ENCODE results near the gene ZSCAN16. TPM values are rescaled to one million over a fixed set of nuclear protein-coding genes. Genes with fewer than 3 reads are reported as not detected.

Gene ZSCAN16
- total and polyA plus RNA-seq, 2 of the 13 experiments (the other 11 are each of a cell fraction or from before 2014, with no cell fraction given) = 5.7 to 12.7 TPM

DNA sequence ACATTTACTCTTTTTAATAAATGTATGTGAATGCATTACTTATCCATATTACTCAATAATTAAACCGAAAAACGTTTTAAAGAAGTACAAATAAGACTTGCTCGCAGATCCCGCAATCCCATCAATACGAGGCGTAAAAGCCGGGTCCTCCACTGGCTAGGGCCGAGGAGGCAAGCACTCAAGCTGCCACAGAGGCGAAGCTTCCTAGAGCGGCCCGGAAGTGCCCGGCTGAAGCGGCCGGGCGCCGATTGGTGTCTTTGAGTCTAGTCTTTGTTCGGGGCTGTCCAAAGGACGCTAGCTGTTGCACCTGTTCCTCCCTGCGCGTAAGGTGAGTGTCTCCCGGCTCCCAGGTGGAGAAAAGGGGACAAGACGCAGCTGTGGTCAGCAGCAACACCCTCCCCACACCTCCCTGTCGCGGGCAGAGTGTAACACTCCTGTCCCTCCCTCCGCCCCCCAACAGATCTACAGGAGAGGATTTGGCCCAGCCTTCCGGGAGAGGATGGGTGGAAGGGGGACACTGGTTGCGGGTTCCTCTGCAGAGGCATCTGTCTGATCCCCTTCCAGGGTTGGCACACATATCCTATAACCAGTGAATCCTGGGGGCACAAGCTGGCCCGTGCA is at the start of gene ZSCAN16 (continued):
- TF ChIP-seq, protein P1, sequence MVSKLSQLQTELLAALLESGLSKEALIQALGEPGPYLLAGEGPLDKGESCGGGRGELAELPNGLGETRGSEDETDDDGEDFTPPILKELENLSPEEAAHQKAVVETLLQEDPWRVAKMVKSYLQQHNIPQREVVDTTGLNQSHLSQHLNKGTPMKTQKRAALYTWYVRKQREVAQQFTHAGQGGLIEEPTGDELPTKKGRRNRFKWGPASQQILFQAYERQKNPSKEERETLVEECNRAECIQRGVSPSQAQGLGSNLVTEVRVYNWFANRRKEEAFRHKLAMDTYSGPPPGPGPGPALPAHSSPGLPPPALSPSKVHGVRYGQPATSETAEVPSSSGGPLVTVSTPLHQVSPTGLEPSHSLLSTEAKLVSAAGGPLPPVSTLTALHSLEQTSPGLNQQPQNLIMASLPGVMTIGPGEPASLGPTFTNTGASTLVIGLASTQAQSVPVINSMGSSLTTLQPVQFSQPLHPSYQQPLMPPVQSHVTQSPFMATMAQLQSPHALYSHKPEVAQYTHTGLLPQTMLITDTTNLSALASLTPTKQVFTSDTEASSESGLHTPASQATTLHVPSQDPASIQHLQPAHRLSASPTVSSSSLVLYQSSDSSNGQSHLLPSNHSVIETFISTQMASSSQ (IDR thresholded peaks at IDR 0.05; ENCODE audit: low read depth) = no peak
- TF ChIP-seq, protein P1 (CRISPR knock-in tag; IDR thresholded peaks at IDR 0.05; ENCODE audit: borderline replicate concordance) = 0 out of 2 replicates have a peak, but pooled peaks have one; percentile 47
- peak; percentile 80; the same call in 1 of the 2 replicates for TF ChIP-seq ZKSCAN8 (CRISPR knock-in tag; IDR thresholded peaks at IDR 0.05; ENCODE audit: borderline replicate concordance)
- no peak for TF ChIP-seq NFIC (IDR thresholded peaks at IDR 0.05; ENCODE audit: low read length)
- TF ChIP-seq, protein P2, sequence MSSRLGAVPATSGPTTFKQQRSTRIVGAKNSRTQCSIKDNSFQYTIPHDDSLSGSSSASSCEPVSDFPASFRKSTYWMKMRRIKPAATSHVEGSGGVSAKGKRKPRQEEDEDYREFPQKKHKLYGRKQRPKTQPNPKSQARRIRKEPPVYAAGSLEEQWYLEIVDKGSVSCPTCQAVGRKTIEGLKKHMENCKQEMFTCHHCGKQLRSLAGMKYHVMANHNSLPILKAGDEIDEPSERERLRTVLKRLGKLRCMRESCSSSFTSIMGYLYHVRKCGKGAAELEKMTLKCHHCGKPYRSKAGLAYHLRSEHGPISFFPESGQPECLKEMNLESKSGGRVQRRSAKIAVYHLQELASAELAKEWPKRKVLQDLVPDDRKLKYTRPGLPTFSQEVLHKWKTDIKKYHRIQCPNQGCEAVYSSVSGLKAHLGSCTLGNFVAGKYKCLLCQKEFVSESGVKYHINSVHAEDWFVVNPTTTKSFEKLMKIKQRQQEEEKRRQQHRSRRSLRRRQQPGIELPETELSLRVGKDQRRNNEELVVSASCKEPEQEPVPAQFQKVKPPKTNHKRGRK (CRISPR knock-in tag; IDR thresholded peaks at IDR 0.05) = peak; percentile 68; the same call in 1 of the 2 replicates
- TF ChIP-seq, protein P3, sequence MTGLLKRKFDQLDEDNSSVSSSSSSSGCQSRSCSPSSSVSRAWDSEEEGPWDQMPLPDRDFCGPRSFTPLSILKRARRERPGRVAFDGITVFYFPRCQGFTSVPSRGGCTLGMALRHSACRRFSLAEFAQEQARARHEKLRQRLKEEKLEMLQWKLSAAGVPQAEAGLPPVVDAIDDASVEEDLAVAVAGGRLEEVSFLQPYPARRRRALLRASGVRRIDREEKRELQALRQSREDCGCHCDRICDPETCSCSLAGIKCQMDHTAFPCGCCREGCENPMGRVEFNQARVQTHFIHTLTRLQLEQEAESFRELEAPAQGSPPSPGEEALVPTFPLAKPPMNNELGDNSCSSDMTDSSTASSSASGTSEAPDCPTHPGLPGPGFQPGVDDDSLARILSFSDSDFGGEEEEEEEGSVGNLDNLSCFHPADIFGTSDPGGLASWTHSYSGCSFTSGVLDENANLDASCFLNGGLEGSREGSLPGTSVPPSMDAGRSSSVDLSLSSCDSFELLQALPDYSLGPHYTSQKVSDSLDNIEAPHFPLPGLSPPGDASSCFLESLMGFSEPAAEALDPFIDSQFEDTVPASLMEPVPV (CRISPR knock-in tag; IDR thresholded peaks at IDR 0.05) = no peak
- TF ChIP-seq ZNF207 (IDR thresholded peaks at IDR 0.05; ENCODE audit: borderline replicate concordance) = no peak
- TF ChIP-seq ZNF619 (CRISPR knock-in tag; IDR thresholded peaks at IDR 0.05) = peak; percentile 79; the same call in 1 of the 2 replicates
- TF ChIP-seq NFRKB (IDR thresholded peaks at IDR 0.05) = no peak
- 0 out of 2 replicates have a peak, but pooled peaks have one; percentile 19 for TF ChIP-seq MIER3 (CRISPR knock-in tag; IDR thresholded peaks at IDR 0.05; ENCODE audit: borderline replicate concordance)
- TF ChIP-seq ZFP36L2 (CRISPR knock-in tag; IDR thresholded peaks at IDR 0.05) = no peak
- TF ChIP-seq ZBTB42 (CRISPR knock-in tag; IDR thresholded peaks at IDR 0.05) = peak; percentile 58; the same call in 1 of the 2 replicates
- TF ChIP-seq, protein P4, sequence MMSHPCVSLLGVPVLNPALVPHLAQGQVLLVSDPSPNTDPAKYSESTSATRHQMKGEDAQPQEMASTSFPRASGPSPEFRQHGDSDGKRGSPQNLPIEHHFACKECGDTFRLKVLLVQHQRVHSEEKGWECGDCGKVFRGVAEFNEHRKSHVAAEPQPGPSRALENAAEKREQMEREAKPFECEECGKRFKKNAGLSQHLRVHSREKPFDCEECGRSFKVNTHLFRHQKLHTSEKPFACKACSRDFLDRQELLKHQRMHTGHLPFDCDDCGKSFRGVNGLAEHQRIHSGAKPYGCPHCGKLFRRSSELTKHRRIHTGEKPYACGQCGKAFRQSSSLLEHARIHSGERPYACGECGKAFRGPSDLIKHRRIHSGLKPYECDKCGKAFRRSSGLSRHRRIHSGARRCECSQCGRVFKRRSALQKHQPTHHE (CRISPR knock-in tag; IDR thresholded peaks at IDR 0.05; ENCODE audit: borderline replicate concordance) = 0 out of 2 replicates have a peak, but pooled peaks have one; percentile 36
- TF ChIP-seq, protein P5, sequence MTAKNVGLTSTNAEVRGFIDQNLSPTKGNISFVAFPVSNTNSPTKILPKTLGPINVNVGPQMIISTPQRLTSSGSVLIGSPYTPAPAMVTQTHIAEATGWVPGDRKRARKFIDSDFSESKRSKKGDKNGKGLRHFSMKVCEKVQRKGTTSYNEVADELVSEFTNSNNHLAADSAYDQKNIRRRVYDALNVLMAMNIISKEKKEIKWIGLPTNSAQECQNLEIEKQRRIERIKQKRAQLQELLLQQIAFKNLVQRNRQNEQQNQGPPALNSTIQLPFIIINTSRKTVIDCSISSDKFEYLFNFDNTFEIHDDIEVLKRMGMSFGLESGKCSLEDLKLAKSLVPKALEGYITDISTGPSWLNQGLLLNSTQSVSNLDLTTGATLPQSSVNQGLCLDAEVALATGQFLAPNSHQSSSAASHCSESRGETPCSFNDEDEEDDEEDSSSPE (CRISPR knock-in tag; IDR thresholded peaks at IDR 0.05) = peak; percentile 64
- peak; percentile 87 for TF ChIP-seq TAF1 (CRISPR knock-in tag; IDR thresholded peaks at IDR 0.05)
- TF ChIP-seq SMAD9 (CRISPR knock-in tag; IDR thresholded peaks at IDR 0.05) = no peak
- no peak; the same call in 1 of the 2 replicates for TF ChIP-seq ZSCAN12 (CRISPR knock-in tag; IDR thresholded peaks at IDR 0.05)
- TF ChIP-seq ZNF724P (CRISPR knock-in tag; IDR thresholded peaks at IDR 0.05; ENCODE audit: borderline replicate concordance) = no peak; the same call in 1 of the 2 replicates
- no peak for TF ChIP-seq ZNF615 (CRISPR knock-in tag; IDR thresholded peaks at IDR 0.05; ENCODE audit: borderline replicate concordance)
- TF ChIP-seq HIVEP1 (CRISPR knock-in tag; IDR thresholded peaks at IDR 0.05) = 0 out of 2 replicates have a peak, but pooled peaks have one; percentile 60
